HG03521 (cell line): ENCODE measurements around the gene SLC39A6.
"Not testable (repeated sequence)": the region's sequence is repeated elsewhere in the genome, so short reads cannot be mapped to it uniquely, and the experiment has no call there.

Experiments used
- ATAC-seq: cut with Tn5 transposase; IDR thresholded peaks from one replicate; pipeline ENCODE4 v1.9.1; 2021; ENCODE audit warnings: mild to moderate bottlenecking, moderate library complexity; ENCODE audit not compliant: unreplicated experiment

The SLC39A6 gene

GRCh38 chr18:36104749-36105148 lies 24.4 kb downstream of the SLC39A6 start:
- no peak for ATAC-seq

DNA sequence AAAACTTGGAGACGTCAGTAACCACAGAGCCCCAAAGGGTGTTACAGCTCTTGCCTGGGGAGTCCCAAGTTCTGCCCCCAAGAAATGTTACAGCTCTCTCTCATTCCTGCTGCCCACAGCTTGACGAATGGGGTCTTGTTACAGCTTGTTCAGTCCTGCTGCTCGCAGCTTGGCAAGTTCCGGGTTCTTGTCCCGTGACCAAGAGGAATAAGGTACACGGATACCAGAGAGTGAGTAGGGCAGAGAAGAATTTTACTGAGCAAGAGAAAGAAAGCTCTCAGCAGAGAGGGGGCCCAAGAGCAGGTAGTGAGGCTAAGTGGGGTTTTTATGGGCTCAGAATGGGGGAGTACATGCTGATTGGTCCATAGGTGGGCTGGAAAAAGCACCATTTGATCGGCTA lies 27.2 kb downstream of the SLC39A6 start:
- ATAC-seq, result no peak

GRCh38 chr18:36099311-36099710 lies 29.8 kb downstream of the SLC39A6 start:
- no peak for ATAC-seq

DNA sequence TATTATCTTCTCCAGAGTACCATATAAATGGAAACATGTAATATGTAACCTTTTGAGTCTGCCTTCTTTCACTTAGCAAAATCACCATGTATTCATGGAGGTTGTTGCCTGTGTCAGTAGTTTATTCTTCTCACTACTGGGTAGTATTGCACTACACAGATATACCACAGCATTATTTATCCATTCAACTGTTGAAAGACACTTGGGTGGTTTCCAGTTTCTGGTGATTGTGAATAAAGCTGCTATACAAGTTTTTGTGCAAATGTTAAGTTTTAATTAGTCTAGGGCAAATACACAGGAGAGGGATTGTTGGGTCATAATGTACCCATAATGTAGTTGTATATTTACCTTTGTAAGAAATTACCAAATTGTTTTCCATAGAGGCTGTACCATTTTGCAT lies 32.2 kb downstream of the SLC39A6 start:
- no peak for ATAC-seq

DNA sequence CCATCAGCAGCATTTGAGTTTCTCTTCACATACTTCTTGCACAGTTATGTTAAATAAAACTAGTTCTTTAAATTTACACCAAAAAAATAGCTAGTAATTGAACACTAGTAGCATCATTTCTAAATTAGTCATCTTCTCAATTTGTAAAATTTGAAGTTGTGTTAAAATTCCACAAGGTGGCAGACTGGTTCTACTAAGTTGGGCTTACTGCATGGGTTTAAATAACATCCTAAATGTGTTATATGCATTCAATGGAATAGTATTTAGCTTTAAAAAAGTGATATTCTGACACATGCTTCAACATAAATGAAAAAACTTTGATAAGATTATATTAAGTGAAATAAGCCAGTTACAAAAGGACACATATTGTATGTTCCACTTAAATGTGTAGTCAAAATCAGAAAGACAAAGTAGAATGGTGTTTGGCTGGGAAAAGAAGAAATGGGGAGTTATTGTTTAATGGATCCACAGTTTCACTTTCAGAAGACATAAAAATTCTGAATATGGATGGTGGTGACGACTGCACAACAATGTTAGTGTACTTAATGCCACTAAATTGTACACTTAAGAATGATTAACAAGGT lies 33.1 kb downstream of the SLC39A6 start:
- ATAC-seq, result no peak

GRCh38 chr18:36094431-36094830 lies 34.7 kb downstream of the SLC39A6 start:
- ATAC-seq, result no peak

DNA sequence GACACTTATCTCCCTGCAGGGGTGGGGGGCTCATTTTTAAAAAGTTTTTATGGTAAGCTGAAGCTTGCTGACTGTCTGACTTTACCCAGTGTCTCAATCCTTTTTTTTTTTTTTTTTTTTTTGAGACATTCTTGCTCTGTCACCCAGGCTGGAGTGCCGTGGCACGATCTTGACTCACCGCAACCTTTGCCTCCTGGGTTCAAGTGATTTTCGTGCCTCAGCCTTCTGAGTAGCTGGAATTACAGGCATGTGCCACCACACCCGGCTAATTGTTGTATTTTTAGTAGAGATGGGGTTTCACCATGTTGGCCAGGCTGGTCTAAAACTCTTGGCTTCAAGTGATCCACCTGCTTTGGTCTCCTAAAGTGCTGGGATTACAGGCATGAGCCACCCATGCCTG lies 37.0 kb downstream of the SLC39A6 start:
- ATAC-seq, result not testable (repeated sequence)

- ATAC-seq, result no peak
These were observed 40.1 kb downstream of the SLC39A6 start for GRCh38 chr18:36089001-36089400.

GRCh38 chr18:36088256-36088655 lies 40.9 kb downstream of the SLC39A6 start:
- ATAC-seq, result no peak

DNA sequence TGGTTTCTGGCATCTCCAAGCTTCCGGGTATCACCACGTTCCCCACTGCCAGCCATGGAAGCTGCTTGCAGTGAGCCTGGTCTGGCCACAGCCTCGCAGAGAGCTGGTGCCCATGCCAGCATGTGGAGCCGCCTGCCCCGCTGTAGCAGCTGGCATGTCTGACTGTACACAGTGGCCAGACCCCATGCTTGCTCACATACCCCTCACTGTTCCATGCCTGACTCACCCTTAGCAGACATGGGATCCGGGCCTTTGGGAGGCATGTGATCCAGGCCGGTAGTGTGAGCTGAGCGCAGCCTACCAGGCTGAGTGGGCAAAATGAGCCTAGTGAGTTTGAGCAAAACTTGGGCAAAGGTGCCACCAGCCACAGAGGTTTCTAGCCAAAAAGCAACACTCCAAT lies 43.0 kb downstream of the SLC39A6 start:
- ATAC-seq, result no peak

- no peak for ATAC-seq
These were observed 43.9 kb downstream of the SLC39A6 start for GRCh38 chr18:36085195-36085594.

DNA sequence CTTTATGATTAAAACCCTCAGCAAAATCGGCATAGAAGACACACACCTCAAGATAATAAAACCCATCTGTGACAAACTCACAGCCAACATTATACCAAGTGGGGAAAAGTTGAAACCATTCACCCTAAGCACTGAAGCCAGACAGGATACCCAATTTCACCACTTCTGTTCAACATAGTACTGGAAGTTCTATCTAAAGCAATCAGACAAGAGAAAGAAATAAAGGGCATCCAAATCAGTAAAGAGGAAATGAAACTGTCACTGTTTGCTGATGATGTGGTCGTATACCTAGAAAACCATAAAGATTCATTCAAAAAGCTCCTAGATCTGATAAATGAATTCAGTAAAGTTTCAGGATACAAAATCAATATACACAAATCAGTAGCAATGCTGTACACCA lies 45.4 kb downstream of the SLC39A6 start:
- no peak for ATAC-seq

DNA sequence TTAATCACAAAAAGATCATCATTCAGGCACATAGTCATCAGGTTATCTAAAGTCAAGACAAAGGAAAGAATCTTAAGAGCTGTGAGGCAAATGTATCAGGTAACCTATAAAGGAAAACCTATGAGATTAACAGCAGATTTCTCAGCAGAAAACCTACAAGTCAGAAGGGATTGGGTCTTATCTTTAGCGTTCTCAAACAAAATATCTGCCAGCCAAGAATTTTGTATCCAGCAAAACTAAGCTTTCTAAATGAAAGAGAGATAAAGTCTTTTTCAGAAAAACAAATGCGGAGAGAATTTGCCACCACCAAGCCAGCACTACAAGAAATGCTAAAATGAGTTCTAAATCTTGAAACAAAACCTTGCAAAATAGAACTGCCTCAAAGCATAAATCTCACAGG lies 48.0 kb downstream of the SLC39A6 start:
- not testable (repeated sequence) for ATAC-seq

DNA sequence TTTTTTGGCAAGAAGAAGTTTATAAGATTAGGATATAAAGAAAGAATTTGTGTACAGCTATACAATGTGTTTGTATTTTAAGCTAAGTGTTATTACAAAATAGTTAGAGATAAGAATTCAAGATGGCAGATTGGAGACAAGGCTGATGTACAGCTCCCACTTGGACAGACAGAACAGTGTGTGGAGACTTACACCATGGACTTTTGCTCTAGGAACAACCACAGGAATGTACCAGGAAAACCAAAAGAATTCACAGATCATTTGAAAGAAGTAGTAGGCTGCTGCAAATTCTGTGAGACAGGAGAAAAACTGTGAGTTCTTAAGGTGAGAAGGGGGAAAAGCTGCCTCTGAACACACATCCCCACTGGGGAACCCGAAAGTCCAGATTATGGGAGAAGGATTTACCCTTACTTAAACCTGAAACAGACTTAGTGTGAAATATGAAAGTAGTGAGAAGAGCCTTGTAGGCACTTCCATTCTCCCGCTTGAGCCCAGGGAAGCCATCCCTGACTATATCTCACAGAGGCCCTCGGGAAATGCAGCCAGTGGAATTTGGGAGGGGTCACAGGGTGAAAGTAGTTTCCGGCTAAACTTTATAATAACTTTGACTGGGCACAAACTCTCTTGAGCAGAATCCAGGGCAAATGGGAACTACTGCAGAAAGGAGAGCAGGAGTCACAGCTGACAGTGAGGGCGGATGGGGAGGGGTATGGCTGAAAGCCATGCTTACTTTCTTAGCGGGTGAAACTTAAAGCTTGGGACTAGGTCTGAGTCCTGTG lies 50.2 kb downstream of the SLC39A6 start:
- no peak for ATAC-seq

DNA sequence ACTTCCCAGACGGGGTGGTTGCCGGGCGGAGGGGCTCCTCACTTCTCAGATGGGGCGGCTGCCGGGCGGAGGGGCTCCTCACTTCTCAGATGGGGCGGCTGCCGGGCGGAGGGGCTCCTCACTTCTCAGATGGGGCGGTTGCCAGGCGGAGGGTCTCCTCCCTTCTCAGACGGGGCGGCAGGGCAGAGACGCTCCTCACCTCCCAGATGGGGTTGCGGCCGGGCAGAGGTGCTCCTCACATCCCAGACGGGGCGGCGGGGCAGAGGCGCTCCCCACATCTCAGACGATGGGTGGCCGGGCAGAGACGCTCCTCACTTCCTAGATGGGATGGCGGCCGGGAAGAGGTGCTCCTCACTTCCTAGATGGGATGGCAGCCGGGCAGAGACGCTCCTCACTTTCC lies 51.4 kb downstream of the SLC39A6 start:
- ATAC-seq, result not testable (repeated sequence)

GRCh38 chr18:36075862-36076587 lies 53.1 kb downstream of the SLC39A6 start:
- ATAC-seq, result no peak

DNA sequence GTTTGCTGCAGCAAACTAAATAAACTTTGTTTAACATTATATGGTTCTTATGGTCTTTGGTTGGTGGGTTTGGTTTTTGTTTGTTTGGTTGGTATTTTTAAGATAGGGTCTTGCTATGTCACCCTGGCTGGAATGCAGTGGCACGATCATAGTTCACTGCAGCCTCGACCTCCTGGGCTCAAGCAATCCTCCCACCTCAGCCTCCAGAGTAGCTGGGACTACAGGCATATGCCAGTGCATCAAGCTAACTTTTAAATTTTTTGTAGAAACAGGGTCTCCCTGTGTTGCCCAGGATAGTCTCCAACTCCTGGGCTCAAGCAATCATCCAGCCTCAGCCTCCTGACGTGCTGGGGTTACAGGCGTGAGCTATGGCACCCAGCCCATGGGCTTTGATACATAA lies 54.7 kb downstream of the SLC39A6 start:
- ATAC-seq, result no peak

GRCh38 chr18:36073676-36074075 lies 55.5 kb downstream of the SLC39A6 start:
- no peak for ATAC-seq

GRCh38 chr18:36072406-36072805 lies 56.7 kb downstream of the SLC39A6 start:
- ATAC-seq, result not testable (repeated sequence)

- ATAC-seq, result peak; percentile 91
These were observed 61.8 kb downstream of the SLC39A6 start, which contains the start of gene RPRD1A for GRCh38 chr18:36067055-36067957. RPRD1A (minus strand) TSS chr18:36067559; CDS start chr18:36067404, 155 bp downstream.

DNA sequence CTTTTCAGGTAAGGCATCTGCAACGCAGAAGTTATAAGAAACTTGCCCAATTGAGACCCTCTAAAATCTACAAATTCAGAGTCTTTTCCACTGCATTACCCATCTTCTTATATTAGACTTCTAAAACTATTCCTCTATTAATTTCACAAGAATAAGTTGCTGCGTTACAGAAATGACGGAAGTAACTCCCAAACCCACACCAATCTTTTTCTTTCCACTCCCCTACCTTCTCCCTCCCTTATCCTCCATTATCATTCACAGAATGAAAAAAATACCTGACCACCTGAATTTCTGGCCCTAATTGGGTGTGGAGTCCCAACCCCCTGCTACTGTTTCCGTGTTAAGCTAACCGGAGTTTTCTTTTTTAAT lies 62.5 kb downstream of the SLC39A6 start:
- peak; percentile 1 for ATAC-seq
